MCF 10A (cell line): ENCODE measurements around the gene FNIP2. TPM values are rescaled to one million over a fixed set of nuclear protein-coding genes. Genes with fewer than 3 reads are reported as not detected.

Experiments used
- BruUV-seq: library from RNA; stranded (reverse); fragments of 400-500 nt; replicated peaks from 2 replicates; lab custom pipeline; 2021; lab: Mats Ljungman, UMichigan
- CTCF ChIA-PET: fragments of 300-600 bp; sonication (Branson Sonifier 250); formaldehyde crosslinking; extraction: SDS; loops from one replicate; lab custom pipeline; 2021; ENCODE audit warnings: antibody characterized with exemption, inconsistent platforms; lab: Yijun Ruan, JAX
- POLR2A ChIA-PET: fragments of 300-600, 350-650 bp; sonication (Branson Sonifier 250); formaldehyde crosslinking; extraction: SDS; loops from one replicate; lab custom pipeline; 2020; ENCODE audit warnings: antibody characterized with exemption, inconsistent platforms; lab: Yijun Ruan, JAX
- DNase-seq: peaks from one replicate; pipeline ENCODE4 v3.0.0-alpha.2; 2018; ENCODE audit not compliant: unreplicated experiment
- H3K27ac Mint-ChIP-seq: one replicate; pipeline ENCODE4 v1.8.0; 2022; ENCODE audit warnings: mild to moderate bottlenecking, low read depth, mixed read lengths; ENCODE audit not compliant: unreplicated experiment
- H3K27me3 Mint-ChIP-seq: one replicate; pipeline ENCODE4 v1.8.0; 2022; ENCODE audit warnings: mixed read lengths; ENCODE audit not compliant: insufficient read depth, unreplicated experiment
- H3K36me3 Mint-ChIP-seq: one replicate; pipeline ENCODE4 v1.8.0; 2022; ENCODE audit warnings: mild to moderate bottlenecking, moderate library complexity, mixed read lengths; ENCODE audit not compliant: insufficient read depth, unreplicated experiment
- H3K4me1 Mint-ChIP-seq: one replicate; pipeline ENCODE4 v1.8.0; 2022; ENCODE audit warnings: mixed read lengths; ENCODE audit not compliant: insufficient read depth, unreplicated experiment
- H3K4me3 Mint-ChIP-seq: one replicate; pipeline ENCODE4 v1.8.0; 2022; ENCODE audit warnings: mild to moderate bottlenecking, moderate library complexity, mixed read lengths; ENCODE audit not compliant: unreplicated experiment
- H3K9me3 Mint-ChIP-seq: one replicate; pipeline ENCODE4 v1.8.0; 2022; ENCODE audit warnings: mixed read lengths; ENCODE audit not compliant: unreplicated experiment
- CTCF ChIP-seq: fragments of 200-600 bp; IDR thresholded peaks from one replicate; pipeline ENCODE4 v1.8.0; 2022; ENCODE audit warnings: antibody characterized with exemption, mild to moderate bottlenecking; ENCODE audit not compliant: unreplicated experiment
- intact Hi-C: fragments of 100-400 bp; cut with micrococcal nuclease; formaldehyde crosslinking; loops from 2 replicates; pipeline ENCODE4 v1.14.1; 2022
- total RNA-seq: library from RNA; stranded (reverse); gene quantifications from 2 replicates; pipeline ENCODE4 v1.2.3, GENCODE V29; 2022

FNIP2 gene
- total RNA-seq, 1 experiment from 2014 or later = 6.4 TPM

DNA sequence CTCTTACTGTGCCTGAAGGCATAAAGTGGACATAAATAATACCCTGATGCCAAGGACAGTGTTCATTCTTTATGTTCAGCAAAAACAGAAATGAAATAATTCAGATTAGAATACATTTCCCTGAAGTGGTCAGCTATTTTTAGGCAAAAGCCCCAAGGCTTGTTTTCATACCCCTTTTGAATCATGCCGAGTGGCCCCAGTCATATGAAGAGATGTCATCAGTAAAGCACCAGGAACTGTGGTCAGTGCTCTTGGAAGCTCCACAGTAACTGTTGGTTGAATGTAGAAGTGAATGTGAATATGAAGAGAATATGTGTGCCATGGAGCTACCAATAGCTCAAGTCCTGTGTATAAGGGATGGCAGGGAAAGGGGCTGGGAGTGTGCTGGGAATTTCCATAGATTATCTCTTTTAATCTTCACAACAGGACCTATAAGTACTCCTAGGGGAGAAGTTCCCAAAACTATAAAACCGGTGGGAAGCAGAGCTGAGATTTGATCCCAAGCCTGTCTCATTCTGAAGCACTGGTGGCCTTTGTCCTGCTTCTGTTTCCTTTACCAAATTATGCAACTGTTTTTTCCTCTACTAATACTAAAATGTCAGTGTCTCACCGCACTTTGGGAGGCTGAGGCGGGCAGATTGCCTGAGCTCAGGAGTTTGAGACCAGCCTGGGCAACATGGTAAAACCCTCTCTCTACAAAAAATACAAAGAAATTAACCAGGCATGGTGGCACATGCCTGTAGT lies 52.6 kb downstream of the FNIP2 start:
- CTCF ChIA-PET = interaction anchor here (0.6 kb wide), 1 partner anchor 31 kb away, joined by 3 read pairs; no protein-coding TSS in a partner anchor
- intact Hi-C loops = no loop called here
- no TSS peak for BruUV-seq

DNA sequence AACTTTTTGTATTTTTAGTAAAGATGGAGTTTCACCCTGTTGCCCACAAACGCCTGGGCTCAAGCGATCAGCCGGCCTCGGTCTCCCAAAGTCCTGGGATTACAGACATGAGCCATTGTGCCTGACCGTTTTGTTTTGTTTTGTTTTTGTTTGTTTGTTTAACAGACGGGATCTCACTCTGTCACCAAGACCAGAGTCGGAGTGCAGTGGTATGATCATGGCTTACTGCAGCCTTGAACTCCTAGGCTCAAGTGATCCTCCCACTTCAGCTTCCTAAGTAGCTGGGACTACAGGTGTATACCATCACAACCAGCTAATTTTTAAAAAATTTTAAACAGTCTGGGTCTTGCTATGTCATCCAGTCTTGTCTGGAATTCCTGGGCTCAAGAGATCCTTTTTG lies 53.5 kb downstream of the FNIP2 start:
- H3K4me3 Mint-ChIP-seq = no peak overlapping the region
- no peak for DNase-seq
- H3K4me1 Mint-ChIP-seq = peaks cover 4% of the 10 kb centered on the region
- no TSS peak for BruUV-seq
- ChIA-PET CTCF (interaction anchor here (0.6 kb wide), 1 partner anchor 494 kb away, joined by 5 read pairs; no protein-coding TSS in a partner anchor), POLR2A (interaction anchor here (0.6 kb wide), 2 partner anchors 73 to 285 kb away, joined by 3 to 4 read pairs; no protein-coding TSS in a partner anchor)
- no peaks in the 10 kb centered on the region for H3K36me3 Mint-ChIP-seq
- intact Hi-C loops = no loop called here
- no peaks in the 10 kb centered on the region for H3K9me3 Mint-ChIP-seq
- no peak overlapping the region for H3K27ac Mint-ChIP-seq
- H3K27me3 Mint-ChIP-seq = no peaks in the 10 kb centered on the region
- TF ChIP-seq CTCF = no peak

More for the DNA sequence above, 52.6 kb downstream of the FNIP2 start:
- no peak for DNase-seq
- H3K4me1 Mint-ChIP-seq = peaks cover 4% of the 10 kb centered on the region
- POLR2A ChIA-PET = interaction anchor here (0.6 to 0.8 kb wide), 2 partner anchors 54 to 284 kb away, joined by 3 read pairs; no protein-coding TSS in a partner anchor
- H3K27ac Mint-ChIP-seq = no peak overlapping the region
- H3K9me3 Mint-ChIP-seq = no peaks in the 10 kb centered on the region
- no peaks in the 10 kb centered on the region for H3K27me3 Mint-ChIP-seq
- no peak overlapping the region for H3K4me3 Mint-ChIP-seq
- H3K36me3 Mint-ChIP-seq = no peaks in the 10 kb centered on the region
- no peak for TF ChIP-seq CTCF

DNA sequence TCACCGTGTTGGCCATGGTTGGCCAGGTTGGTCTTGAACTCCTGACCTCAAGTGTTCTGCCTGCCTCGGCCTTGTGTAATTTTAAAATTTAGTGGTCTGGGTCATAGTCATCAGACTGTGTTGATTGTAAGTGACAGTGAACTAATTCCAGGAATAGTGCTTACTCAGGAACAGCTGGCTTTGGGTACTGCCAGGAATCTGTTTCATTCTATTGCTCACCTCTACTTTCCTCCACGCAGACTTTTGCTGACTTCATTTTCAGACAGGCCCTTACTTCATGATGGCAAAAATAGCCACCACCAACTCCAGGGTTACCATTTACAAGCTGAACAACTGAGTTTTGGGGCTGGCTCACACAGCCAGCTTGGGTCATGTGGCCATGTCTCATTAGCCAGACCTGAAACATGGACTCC lies 54.6 kb downstream of the FNIP2 start:
- POLR2A ChIA-PET = interaction anchor here (1.3 kb wide), 1 partner anchor 12 kb away, joined by 3 read pairs; no protein-coding TSS in a partner anchor
- no peak overlapping the region for H3K27ac Mint-ChIP-seq
- TF ChIP-seq CTCF = no peak
- no peak for DNase-seq
- CTCF ChIA-PET = interaction anchor here (0.6 to 1.0 kb wide), 3 partner anchors 9 to 17 kb away, joined by 3 read pairs; no protein-coding TSS in a partner anchor
- H3K27me3 Mint-ChIP-seq = no peaks in the 10 kb centered on the region
- no peak overlapping the region for H3K4me3 Mint-ChIP-seq
- no peaks in the 10 kb centered on the region for H3K9me3 Mint-ChIP-seq
- intact Hi-C loops = no loop called here
- peaks cover 4% of the 10 kb centered on the region for H3K4me1 Mint-ChIP-seq
- no peaks in the 10 kb centered on the region for H3K36me3 Mint-ChIP-seq
- BruUV-seq = no TSS peak

DNA sequence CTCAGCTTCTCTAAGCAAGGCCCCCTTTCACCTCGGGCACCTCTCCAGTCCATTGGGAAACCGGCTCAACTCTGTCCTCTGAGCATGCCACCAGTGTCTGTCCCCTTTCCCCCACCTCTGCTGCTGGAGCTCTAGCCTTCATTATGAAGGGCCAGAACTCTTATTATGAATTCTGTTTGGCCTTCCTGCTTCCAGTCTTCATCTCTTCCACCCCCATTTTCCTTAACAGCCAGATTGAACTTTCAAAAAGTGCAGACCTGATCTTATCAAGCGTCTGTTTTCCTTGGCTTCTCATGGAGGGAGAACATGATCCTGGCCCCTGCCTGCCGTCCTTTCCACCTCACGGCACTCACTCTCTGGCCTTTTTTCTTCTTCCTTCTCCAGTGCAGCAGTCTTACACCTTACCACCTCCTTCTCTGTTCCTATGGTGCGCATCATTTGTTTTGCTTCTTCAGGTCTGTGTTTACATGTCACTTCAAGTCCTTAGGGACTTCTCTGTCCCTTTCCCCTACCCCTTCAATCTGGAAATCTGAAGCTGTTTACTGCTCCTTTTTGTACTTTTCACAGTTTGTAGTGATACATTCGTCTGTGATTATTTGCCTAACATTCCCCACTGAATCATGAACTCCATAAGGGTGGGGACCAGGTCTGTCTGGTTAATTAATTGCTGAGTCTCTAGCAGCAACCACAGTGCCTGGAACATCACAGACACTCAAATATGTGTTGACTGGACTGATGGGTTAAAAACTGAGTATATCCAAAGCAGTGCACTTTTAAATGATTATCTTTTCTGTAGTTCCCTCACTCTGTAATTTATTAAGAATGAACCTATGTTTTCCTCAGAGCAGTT lies 55.8 kb downstream of the FNIP2 start:
- H3K9me3 Mint-ChIP-seq = no peaks in the 10 kb centered on the region
- no peak overlapping the region for H3K27ac Mint-ChIP-seq
- intact Hi-C loops = no loop called here
- H3K4me3 Mint-ChIP-seq = no peak overlapping the region
- no peaks in the 10 kb centered on the region for H3K36me3 Mint-ChIP-seq
- no TSS peak for BruUV-seq
- H3K4me1 Mint-ChIP-seq = peaks cover 4% of the 10 kb centered on the region
- ChIA-PET CTCF (interaction anchor here (1.4 kb wide), 1 partner anchor 27 kb away, joined by 4 read pairs; no protein-coding TSS in a partner anchor), POLR2A (no interaction called here)
- no peak for DNase-seq
- no peaks in the 10 kb centered on the region for H3K27me3 Mint-ChIP-seq
- TF ChIP-seq CTCF = no peak
